Thoracic aorta (tissue), 2 donors: ENCODE measurements around the gene UNC5B. TPM values are rescaled to one million over a fixed set of nuclear protein-coding genes. Genes with fewer than 3 reads are reported as not detected.

ENCODE experiments used
- ATAC-seq: fragments of 150-250 bp; one replicate; pipeline ENCODE4 v1.8.0; 2017; ENCODE audit warnings: low read depth; ENCODE audit not compliant: insufficient number of reproducible peaks, low FRiP score
- DNase-seq: peaks from one replicate; pipeline ENCODE4 v3.0.0-alpha.2; 2020; ENCODE audit warnings: low spot score
- H3K27ac ChIP-seq, 2 donors: fragments of 200-600 bp; sonication (generic); 1 replicate in 1 of 2; 2 replicates in 1 of 2; pipeline ENCODE4 v1.5.1; 2016; ENCODE audit warnings: mild to moderate bottlenecking in 2 of 2, moderate library complexity in 2 of 2
- H3K27me3 ChIP-seq: fragments of 200-600 bp; sonication (generic); replicated peaks from 2 replicates; pipeline ENCODE4 v1.6.0; 2016; ENCODE audit warnings: mild to moderate bottlenecking; ENCODE audit not compliant: insufficient read depth
- H3K36me3 ChIP-seq: fragments of 200-600 bp; sonication (generic); one replicate; pipeline ENCODE4 v1.5.1; 2016
- H3K4me1 ChIP-seq, 2 donors: fragments of 200-600 bp; sonication (generic); 1 replicate in 1 of 2; 2 replicates in 1 of 2; pipeline versions ENCODE4 v1.5.1 to v1.6.0; 2016; ENCODE audit warnings: low read depth in 2 of 2, mild to moderate bottlenecking in 1 of 2; ENCODE audit not compliant: control insufficient read depth in 1 of 2
- H3K4me3 ChIP-seq: fragments of 200-600 bp; sonication (generic); 2 replicates; pipeline ENCODE4 v1.5.1; 2016; ENCODE audit warnings: mild to moderate bottlenecking
- H3K9me3 ChIP-seq: fragments of 200-600 bp; sonication (generic); 2 replicates; pipeline ENCODE4 v1.5.1; 2016
- CTCF ChIP-seq: fragments of 200-600 bp; sonication (generic); IDR thresholded peaks from one replicate; pipeline ENCODE4 v1.5.1; 2019; ENCODE audit warnings: antibody characterized with exemption
- total RNA-seq, 2 donors: library from RNA; depleted of rRNA; stranded (reverse); fragments of >200 nt; gene quantifications; one replicate each; pipeline versions ENCODE4 v1.1.0 to v1.2.3, GENCODE V29; 2016

Gene UNC5B
- total RNA-seq, 2 donors from 2014 or later = 18.3 to 24.2 TPM

DNA sequence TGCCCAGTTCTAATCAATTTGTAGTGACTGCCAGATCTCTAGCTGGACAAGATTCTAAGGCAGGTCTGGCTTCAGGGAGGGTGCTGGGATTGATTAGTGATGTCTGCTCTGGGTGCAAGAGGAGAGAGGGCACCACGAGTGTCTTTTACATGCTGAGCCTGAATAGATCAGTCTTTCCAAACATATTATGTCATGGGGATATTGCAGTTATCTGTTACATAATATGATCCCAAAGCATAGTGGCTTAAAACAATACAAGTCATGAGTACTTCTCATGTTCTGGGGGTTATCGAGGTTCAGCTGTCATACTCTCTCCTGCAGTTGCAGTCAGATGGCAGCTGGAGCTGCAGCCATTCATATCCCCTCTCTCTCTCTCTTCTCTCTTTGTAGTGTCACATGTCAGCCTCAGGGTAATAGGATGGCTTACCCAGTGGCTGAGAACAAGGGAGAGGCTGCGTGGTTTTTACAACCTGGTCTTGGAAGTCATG lies 132.7 kb downstream of the UNC5B start:
- Histone ChIP-seq H3K9me3 (no peaks in the 10 kb centered on the region), H3K27ac (no peak overlapping the region), H3K36me3 (no peaks in the 10 kb centered on the region), H3K4me1 (no peaks in the 10 kb centered on the region), H3K4me3 (no peak overlapping the region), H3K27me3 (no peaks in the 10 kb centered on the region)
- no peak for TF ChIP-seq CTCF
- DNase-seq = no peak
- ATAC-seq = no peak

DNA sequence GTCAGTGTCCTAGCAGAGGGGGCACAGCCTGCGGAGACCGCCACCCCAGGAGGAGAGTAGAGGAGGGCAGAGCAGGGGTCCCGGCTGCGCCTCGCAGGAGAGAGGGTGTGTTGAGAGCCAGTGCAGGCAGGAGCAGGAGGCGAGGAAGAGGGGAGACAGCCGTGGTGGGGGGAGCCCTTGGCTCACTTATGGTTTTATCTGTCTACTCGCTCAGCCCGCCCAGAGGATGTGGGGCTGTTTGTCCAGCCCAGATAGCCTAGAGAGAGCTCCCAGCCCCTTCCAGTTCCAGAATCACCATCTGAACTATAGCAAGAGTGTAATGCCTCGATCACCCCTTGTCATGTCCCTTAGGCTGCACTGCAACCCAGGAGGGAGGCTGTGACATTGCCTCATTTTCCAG lies 133.3 kb downstream of the UNC5B start:
- H3K27me3 ChIP-seq = no peaks in the 10 kb centered on the region
- no peaks in the 10 kb centered on the region for H3K36me3 ChIP-seq
- no peaks in the 10 kb centered on the region for H3K4me1 ChIP-seq
- no peaks in the 10 kb centered on the region for H3K9me3 ChIP-seq
- ATAC-seq = no peak
- DNase-seq = no peak
- H3K4me3 ChIP-seq = no peak overlapping the region
- H3K27ac ChIP-seq = no peak overlapping the region
- no peak for TF ChIP-seq CTCF

GRCh38 chr10:71346731-71347130 lies 134.4 kb downstream of the UNC5B start:
- Histone ChIP-seq H3K27me3 (no peaks in the 10 kb centered on the region), H3K9me3 (no peaks in the 10 kb centered on the region)
- no peak for ATAC-seq

DNA sequence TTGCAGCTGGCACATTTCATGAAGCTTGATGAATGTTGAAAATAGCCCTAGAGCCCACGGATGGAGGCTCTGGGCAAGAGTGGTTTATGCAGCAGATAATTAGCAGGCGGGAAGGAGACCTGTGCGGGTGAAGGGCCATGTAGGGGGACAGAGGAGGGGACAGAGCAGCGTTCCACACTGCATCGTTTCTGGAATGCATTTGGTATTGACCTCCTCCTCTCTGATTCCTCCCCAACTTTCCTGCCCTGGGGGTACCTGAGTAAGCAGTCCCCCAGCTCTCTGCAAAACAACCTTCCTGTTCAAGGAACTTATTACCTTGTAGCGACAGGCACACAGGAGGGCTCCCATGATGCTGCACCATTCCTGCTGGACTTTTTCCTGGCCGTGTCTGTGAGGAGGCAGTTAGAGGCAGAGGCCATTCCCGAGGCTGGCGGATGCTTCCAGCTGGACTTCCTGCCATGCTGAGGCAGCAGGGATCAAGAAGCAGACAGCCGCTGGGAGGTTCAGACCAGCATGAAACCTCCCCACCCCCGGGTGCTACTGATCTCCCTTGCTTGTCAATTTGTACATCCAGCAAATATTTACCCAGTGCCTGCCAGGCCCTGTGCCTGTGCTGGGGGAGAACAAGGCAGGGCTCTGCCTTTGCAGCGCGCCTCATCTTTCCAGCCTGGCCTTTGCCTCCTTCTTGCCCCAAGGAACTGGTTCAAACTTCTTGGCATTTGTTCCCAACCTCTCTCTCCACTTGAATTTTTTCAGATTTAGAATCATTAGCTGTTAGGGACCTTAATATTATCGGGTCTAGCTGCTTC lies 135.4 kb downstream of the UNC5B start:
- Histone ChIP-seq H3K4me3 (no peak overlapping the region), H3K9me3 (no peaks in the 10 kb centered on the region), H3K36me3 (no peaks in the 10 kb centered on the region), H3K27me3 (no peaks in the 10 kb centered on the region), H3K4me1 (no peaks in the 10 kb centered on the region), H3K27ac (no peak overlapping the region)
- no peak for TF ChIP-seq CTCF
- DNase-seq (no peak), ATAC-seq (no peak)

More at GRCh38 chr10:71346731-71347130, 134.4 kb downstream of the UNC5B start:
- H3K36me3 ChIP-seq = no peaks in the 10 kb centered on the region
- TF ChIP-seq CTCF = no peak
- H3K27ac ChIP-seq = no peak overlapping the region
- no peak for DNase-seq
- H3K4me3 ChIP-seq = no peak overlapping the region
- no peaks in the 10 kb centered on the region for H3K4me1 ChIP-seq

DNA sequence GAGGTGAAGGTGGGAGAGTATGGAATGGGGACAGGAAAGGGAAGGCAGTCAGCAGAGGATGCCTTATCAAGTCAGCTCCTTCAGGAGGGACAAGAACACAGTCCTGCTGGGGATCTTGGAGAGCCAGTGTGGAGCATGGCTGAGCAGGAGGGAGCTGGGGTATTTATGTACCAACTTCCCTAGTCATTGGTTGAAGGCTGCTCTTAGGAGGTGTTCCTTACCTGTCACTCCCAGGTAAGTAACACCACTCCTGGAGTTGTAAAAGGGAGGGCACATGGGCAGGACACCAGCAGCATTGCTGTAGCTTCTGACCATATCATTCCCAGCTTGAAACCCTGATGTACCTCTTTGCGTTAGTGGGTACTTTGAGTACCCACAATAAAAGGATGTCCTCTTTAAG lies 136.5 kb downstream of the UNC5B start:
- Histone ChIP-seq H3K4me1 (no peaks in the 10 kb centered on the region), H3K36me3 (no peaks in the 10 kb centered on the region), H3K27me3 (no peaks in the 10 kb centered on the region), H3K9me3 (no peaks in the 10 kb centered on the region), H3K27ac (no peak overlapping the region), H3K4me3 (no peak overlapping the region)
- DNase-seq = no peak
- no peak for ATAC-seq
- no peak for TF ChIP-seq CTCF
